G401 (cell line): ENCODE results near the gene FAM151A. TPM values are rescaled to one million over a fixed set of nuclear protein-coding genes. Genes with fewer than 3 reads are reported as not detected.

Experiments
- DNase-seq: peaks from one replicate; pipeline ENCODE4 v3.0.0-alpha.2; 2015; ENCODE audit warnings: low spot score
- in situ Hi-C: cut with HindIII; loops from 2 replicates; pipeline ENCODE4 v1.10.0; 2016; ENCODE audit warnings: low sequenced_read_pairs, mixed read lengths
- total RNA-seq: library from RNA; depleted of rRNA; stranded (reverse); fragments of >200 nt; shearing (Covaris generic); gene quantifications from 2 replicates; pipeline ENCODE4 v1.2.3, GENCODE V29; 2014

The FAM151A gene
- total RNA-seq, 1 experiment from 2014 or later, result 0.75 TPM

- in situ Hi-C loops, result no loop called here
- DNase-seq, result no peak
These were observed 15.3 kb downstream of the FAM151A start for GRCh38 chr1:54607821-54608565.

GRCh38 chr1:54606990-54607325 is 16.4 kb downstream of the FAM151A start:
- in situ Hi-C loops, result no loop called here
- DNase-seq, result no peak

- DNase-seq, result no peak
- in situ Hi-C loops, result no loop called here
These were observed 17.0 kb downstream of the FAM151A start for GRCh38 chr1:54606096-54606989.

GRCh38 chr1:54604572-54605370 is 18.6 kb downstream of the FAM151A start:
- DNase-seq, result no peak
- in situ Hi-C loops, result no loop called here

GRCh38 chr1:54604051-54604450 is 19.3 kb downstream of the FAM151A start:
- in situ Hi-C loops, result no loop called here
- DNase-seq, result no peak

GRCh38 chr1:54603241-54603640 is 20.1 kb downstream of the FAM151A start:
- DNase-seq, result no peak
- in situ Hi-C loops, result no loop called here

- no peak for DNase-seq
- in situ Hi-C loops, result no loop called here
These were observed 20.8 kb downstream of the FAM151A start for GRCh38 chr1:54602554-54602953.

- in situ Hi-C loops, result no loop called here
These were observed 21.6 kb downstream of the FAM151A start for GRCh38 chr1:54601730-54602129.

GRCh38 chr1:54600947-54601721 is 22.2 kb downstream of the FAM151A start:
- in situ Hi-C loops, result no loop called here
- DNase-seq, result no peak

More at GRCh38 chr1:54601730-54602129, 21.6 kb downstream of the FAM151A start:
- DNase-seq, result no peak

GRCh38 chr1:54599211-54599823 is 24.0 kb downstream of the FAM151A start:
- DNase-seq, result no peak
- in situ Hi-C loops, result no loop called here

GRCh38 chr1:54597455-54598030 is 25.8 kb downstream of the FAM151A start:
- no peak for DNase-seq
- in situ Hi-C loops, result no loop called here

GRCh38 chr1:54596756-54597155 is 26.6 kb downstream of the FAM151A start:
- in situ Hi-C loops, result no loop called here

GRCh38 chr1:54595956-54596498 is 27.3 kb downstream of the FAM151A start:
- in situ Hi-C loops, result no loop called here
- no peak for DNase-seq

More at GRCh38 chr1:54596756-54597155, 26.6 kb downstream of the FAM151A start:
- DNase-seq, result no peak

GRCh38 chr1:54594463-54594862 is 28.9 kb downstream of the FAM151A start:
- in situ Hi-C loops, result no loop called here
- no peak for DNase-seq

GRCh38 chr1:54593571-54594160 is 29.7 kb downstream of the FAM151A start:
- no peak for DNase-seq
- in situ Hi-C loops, result no loop called here

- in situ Hi-C loops, result no loop called here
- no peak for DNase-seq
These were observed 32.1 kb downstream of the FAM151A start for GRCh38 chr1:54591127-54591756.

- no peak for DNase-seq
These were observed 34.9 kb downstream of the FAM151A start for GRCh38 chr1:54588377-54588776.

More at GRCh38 chr1:54588377-54588776, 34.9 kb downstream of the FAM151A start:
- in situ Hi-C loops, result no loop called here
